ENCODE data around the gene EML1. TPM values are rescaled to one million over a fixed set of nuclear protein-coding genes. Genes with fewer than 3 reads are reported as not detected.

EML1 gene
- total and polyA plus RNA-seq, 7 donors = 3.1 to 40.4 (median 7.5) TPM

GRCh38 chr14:99805757-99806439 lies 12.7 kb downstream of the EML1 start:
- intact Hi-C loops (cut with DNase I) = no loop called here
- peaks cover 33% of the 10 kb centered on the region for H3K4me1 ChIP-seq
- ATAC-seq = no peak
- WGBS, 3 donors = 93 to 95% (median 95%) methylated on average over 12 of the region's 12 CpGs
- no peak overlapping the region for H3K27ac ChIP-seq
- no peak overlapping the region for H3K4me3 ChIP-seq
- DNase-seq = no peak
- H3K9me3 ChIP-seq = no peaks in the 10 kb centered on the region
- H3K36me3 ChIP-seq (ENCODE audit: insufficient read depth in 1 of 2, low read depth in 1 of 2) = no peaks in the 10 kb centered on the region
- no peak for TF ChIP-seq CTCF (IDR thresholded peaks at IDR 0.05)
- H3K27me3 ChIP-seq (ENCODE audit: insufficient read depth in 3 of 3, low read length in 2 of 3) = no peaks in the 10 kb centered on the region

GRCh38 chr14:99806836-99807235 lies 13.6 kb downstream of the EML1 start:
- intact Hi-C loops (cut with DNase I) = no loop called here
- ATAC-seq = no peak

GRCh38 chr14:99807413-99808153 lies 14.4 kb downstream of the EML1 start:
- TF ChIP-seq CTCF (IDR thresholded peaks at IDR 0.05) = no peak
- no peaks in the 10 kb centered on the region for H3K36me3 ChIP-seq (ENCODE audit: insufficient read depth in 1 of 2, low read depth in 1 of 2)
- no peaks in the 10 kb centered on the region for H3K27me3 ChIP-seq (ENCODE audit: insufficient read depth in 3 of 3, low read length in 2 of 3)
- DNase-seq = no peak
- ATAC-seq = no peak
- WGBS, 3 donors = 62 to 82% (median 78%) methylated on average over 9 to 10 of the region's 10 CpGs
- H3K27ac ChIP-seq = no peak overlapping the region
- no peak overlapping the region for H3K4me3 ChIP-seq
- intact Hi-C loops (cut with DNase I) = no loop called here
- H3K9me3 ChIP-seq = no peaks in the 10 kb centered on the region
- H3K4me1 ChIP-seq = peaks cover 30% of the 10 kb centered on the region

More at GRCh38 chr14:99806836-99807235, 13.6 kb downstream of the EML1 start:
- Histone ChIP-seq H3K9me3 (no peaks in the 10 kb centered on the region), H3K4me1 (peaks cover 33% of the 10 kb centered on the region), H3K36me3 (ENCODE audit: insufficient read depth in 1 of 2, low read depth in 1 of 2) (no peaks in the 10 kb centered on the region), H3K27ac (no peak overlapping the region), H3K27me3 (ENCODE audit: insufficient read depth in 3 of 3, low read length in 2 of 3) (no peaks in the 10 kb centered on the region), H3K4me3 (no peak overlapping the region)
- DNase-seq = no peak
- WGBS, 3 donors = 43 to 57% (median 50%) methylated on average over 10 of the region's 10 CpGs
- no peak for TF ChIP-seq CTCF (IDR thresholded peaks at IDR 0.05)

- Histone ChIP-seq H3K4me1 (peaks cover 24% of the 10 kb centered on the region), H3K27me3 (ENCODE audit: insufficient read depth in 3 of 3, low read length in 2 of 3) (no peaks in the 10 kb centered on the region), H3K9me3 (no peaks in the 10 kb centered on the region), H3K4me3 (no peak overlapping the region), H3K27ac (no peak overlapping the region), H3K36me3 (ENCODE audit: insufficient read depth in 1 of 2, low read depth in 1 of 2) (no peaks in the 10 kb centered on the region)
- DNase-seq (no peak), ATAC-seq (no peak)
- intact Hi-C loops (cut with DNase I) = no loop called here
- TF ChIP-seq CTCF (IDR thresholded peaks at IDR 0.05) = no peak
- WGBS, 3 donors = 71 to 85% (median 82%) methylated on average over 5 of the region's 5 CpGs
Observed at GRCh38 chr14:99808154-99808505, 14.9 kb downstream of the EML1 start.
